ENCODE data around the gene CCDC82.

- TF ChIP-seq CTCF (IDR thresholded peaks at IDR 0.05; ENCODE audit: low read depth, low read length, poor library complexity, severe bottlenecking) (no peak), EZH2phosphoT487 (IDR thresholded peaks at IDR 0.05; ENCODE audit: borderline replicate concordance, low read length) (no peak)
Observed at GRCh38 chr11:96330511-96330859, 59.2 kb downstream of the CCDC82 start.

All from DOHH2 (cell line).